AML-193 (cell line): ENCODE measurements around the gene GLIS1.

Experiments
- DNase-seq, 2 experiments: peaks; one replicate each; lab custom pipeline; 2025; lab: John Stamatoyannopoulos, UW

The GLIS1 gene

DNA sequence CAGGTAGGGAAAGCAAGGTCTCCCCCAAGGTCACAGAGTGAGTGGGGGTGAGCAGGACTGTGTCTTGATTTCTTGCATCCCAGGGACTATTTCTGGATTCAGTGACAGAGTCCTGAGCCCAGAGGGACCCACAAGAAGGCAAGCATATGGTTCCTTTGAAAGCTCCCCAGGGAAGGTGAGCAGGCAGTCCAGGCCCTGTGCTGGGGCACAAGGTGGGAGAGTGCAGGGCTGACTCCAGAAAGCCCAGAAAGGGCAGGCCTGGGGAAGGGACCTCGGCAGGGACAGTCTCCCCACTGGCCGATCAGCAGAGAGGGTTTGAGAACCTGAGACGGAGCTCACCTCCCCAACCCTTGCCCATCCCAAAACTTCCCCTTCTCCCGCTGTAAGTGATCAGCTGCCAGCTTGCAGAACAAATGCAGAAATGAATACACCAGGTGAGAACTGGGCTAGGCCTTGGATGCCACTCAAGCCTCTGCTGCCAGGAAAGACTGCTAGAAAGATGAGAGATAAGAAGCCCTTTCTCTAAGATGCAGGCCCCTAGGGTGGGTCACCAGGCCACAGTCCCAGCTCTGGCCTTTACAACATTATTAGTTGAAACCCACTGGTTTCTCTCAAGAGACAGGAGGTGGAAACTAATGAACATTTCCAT is 121.0 kb downstream of the GLIS1 start:
- DNase-seq = no peak

DNA sequence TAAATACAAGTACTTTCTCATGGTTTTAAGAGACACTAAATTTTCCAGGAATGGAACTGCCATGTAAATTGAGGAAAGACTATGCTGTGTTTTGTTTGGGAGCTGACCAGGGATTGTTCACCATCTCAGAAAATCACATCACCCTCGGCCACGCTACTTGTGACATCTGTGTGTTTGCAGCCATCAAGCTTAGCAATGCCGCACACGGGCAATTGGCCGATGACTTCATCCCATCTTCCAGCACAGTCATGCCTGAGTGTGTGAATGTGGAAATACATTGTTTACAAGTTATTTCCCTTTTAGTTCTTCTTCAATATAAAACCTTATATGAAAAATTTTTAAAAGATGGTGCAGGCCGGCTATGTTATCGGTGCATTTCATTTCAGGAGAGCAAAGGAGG is 121.6 kb downstream of the GLIS1 start:
- DNase-seq = no peak

DNA sequence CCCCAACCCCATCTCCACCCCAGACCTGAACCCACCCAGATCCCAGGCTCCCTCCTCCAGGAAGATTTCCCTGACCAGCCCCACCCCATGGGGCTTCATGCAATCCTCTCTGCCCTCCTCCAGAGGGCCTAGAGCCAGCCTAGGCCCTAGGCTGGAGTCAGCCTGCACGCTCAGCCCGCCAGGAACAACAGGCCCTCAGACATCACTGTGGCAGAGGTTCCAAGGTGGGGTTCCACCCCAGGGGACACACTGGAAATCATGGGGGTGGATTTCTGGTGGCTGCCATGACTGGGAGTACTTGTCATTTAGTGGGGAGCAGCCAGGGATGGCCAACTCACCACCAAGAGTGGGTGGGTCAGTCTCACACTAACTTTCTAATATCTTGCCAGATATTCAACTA is 122.0 kb downstream of the GLIS1 start:
- no peak for DNase-seq

DNA sequence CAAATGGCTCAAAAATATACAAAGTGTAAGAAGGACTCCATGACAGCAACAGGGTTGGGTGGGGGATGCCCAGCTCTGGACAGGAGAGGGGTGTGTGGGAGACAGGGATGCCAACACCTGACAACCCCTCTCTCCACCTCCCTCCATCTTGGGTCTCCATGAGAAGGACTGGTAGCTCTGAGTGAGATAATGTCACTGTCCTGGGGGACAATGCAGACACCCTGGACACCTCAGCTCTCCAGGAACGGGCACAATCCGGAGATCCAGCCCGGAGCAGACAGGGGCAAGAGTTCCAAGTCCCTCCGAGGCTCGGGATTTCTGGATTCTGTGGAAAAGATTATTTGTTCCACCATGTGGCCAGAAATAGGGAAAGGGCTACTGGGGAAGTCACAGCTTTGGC is 122.5 kb downstream of the GLIS1 start:
- no peak for DNase-seq

DNA sequence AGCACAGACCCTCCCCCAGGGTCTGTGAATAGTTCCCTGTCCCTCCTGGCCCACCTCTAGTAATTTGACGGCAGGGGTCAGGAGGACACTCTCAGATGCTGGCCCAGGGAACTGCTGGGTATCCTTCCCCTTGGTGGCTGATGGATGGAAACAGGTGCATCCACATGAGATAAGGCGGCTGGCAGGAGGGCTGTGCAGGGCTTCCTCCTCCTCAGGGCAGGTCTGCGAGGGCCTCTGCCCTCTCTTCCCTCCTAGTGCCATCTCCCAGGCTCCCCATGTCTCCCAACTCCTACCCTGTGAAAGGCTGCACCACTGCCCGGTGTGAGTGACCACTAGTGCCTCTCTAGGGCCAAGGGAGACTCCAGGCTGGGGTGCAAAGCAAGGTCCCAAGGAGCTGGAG is 123.9 kb downstream of the GLIS1 start:
- DNase-seq = no peak

DNA sequence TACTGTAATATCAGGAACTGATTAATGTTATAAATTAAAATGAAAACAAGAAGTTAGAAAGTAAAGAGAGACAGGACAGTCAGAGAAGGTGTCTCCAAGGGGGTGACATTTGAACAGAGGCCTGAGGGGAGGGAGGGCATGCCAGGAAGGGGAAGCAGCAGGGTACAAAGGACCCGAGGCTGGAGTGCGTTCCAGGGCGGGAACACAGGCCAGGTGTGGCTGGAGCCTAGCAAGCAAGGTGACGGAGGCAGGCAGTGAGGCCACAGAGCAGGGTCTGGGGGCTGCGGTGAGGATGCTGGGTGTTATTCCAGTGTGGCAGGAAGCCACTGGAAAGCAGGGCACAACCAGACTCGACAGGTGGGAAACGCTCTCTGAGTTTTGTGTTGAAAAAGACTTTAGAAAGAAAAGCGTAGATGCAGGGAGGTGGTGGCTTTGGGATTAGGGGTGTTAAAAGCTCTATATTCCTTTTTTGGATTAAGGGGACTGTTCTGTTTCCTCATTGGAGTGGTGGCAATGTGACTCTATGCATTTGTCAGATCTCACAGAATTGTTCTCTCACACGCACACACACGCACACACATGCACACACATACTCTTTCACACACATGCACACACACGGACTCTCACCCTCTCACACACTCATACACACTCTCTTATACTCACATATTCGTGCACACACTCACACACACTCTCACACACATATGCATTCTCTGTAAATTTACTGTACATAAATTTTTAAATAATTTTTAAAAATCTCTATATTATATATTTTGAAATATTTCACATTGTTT is 124.5 kb downstream of the GLIS1 start:
- no peak for DNase-seq

DNA sequence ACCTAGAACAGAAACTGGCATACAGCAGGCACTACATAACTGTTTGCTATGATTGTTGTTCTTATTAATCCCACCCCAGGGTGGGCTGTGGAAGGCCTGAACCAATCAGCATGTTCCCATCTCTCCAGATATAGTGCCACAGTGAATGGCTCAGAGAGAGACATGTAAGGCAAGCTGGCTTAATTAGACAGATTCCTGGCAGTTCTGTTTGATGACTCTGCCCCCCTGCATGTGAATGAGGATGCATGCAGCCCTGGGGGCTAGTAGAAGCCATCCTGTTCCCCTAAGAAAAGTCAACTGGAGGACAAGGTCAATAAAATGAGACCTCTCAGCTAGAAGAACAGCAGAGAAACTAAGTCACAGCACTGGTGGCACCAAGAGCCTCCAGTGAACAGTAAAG is 130.3 kb downstream of the GLIS1 start:
- DNase-seq = no peak

DNA sequence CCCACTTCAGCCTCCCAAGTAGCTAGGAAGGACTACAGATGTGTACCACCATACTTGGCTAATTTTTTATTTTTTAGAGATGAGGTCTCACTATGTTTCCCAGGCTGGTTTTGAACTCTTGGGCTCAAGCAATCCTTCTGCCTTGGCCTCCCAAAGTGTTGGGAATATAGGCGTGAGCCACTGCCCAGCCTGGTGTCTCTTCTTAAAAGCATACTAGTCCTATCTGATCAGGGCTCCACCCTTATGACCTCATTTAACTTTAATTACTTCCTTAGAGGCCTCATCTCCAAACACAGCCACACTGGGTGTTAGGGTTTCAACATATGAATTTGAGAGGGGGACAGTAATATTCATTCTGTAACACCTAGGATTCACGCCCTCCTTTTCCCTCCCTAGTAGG is 130.9 kb downstream of the GLIS1 start:
- DNase-seq = no peak

DNA sequence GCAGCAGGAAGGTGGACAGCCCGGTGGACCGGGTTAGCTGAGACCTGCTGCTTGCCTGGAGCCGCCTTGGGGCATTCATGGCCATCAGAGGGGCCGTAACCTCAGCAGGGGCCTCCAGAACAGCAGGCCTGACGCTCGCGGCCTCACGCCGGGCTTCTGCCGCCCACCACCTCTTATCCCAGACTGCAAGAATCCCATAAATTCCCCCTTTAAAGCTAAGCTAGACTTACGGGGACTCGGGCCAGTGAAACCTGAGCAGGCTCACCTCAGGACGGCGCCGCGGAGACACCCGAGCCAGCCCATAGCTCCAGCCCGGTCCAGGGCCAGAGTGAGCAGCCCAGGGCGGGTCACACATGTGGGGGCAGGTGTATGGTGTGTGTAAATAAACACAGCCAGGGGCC is 132.3 kb downstream of the GLIS1 start:
- no peak for DNase-seq

DNA sequence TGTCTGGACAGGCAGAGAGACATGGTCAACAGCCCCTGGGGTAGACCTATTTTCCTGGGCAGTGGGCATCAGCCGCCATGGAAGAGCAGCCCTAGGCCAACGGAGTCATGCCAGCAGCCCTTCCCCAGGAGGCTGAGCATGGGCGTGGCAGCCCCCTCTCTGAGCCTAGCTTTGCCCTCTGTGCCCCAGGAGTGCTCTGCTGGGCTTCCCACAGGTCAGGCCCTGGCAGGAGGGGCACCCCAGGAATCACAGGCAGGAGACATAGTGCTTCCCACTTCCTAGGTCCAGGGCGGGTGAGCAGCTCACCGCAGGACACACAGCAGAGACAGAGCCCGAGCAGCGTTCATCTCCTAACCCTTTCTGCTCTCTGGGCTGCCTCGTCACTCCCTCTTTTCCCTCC is 132.8 kb downstream of the GLIS1 start:
- no peak for DNase-seq

DNA sequence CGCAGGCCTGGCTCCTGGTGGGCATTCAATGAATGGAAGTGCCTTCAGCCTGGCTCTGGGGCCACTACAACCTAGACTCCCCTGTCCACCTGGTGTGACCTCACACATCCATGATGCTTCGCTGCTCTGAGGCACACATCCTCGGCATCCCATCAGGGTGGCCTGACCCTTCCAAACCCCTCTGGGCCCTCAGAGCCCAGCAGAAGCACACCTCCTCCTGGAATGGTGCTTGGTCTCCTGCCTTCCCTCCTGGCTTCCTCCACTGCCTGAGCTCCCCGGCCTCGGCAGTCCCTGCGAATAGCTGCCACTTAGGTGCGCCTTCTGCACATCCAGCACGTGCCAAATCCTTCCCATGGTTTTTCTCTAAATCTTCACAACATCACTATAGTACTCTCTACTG is 133.8 kb downstream of the GLIS1 start:
- no peak for DNase-seq

DNA sequence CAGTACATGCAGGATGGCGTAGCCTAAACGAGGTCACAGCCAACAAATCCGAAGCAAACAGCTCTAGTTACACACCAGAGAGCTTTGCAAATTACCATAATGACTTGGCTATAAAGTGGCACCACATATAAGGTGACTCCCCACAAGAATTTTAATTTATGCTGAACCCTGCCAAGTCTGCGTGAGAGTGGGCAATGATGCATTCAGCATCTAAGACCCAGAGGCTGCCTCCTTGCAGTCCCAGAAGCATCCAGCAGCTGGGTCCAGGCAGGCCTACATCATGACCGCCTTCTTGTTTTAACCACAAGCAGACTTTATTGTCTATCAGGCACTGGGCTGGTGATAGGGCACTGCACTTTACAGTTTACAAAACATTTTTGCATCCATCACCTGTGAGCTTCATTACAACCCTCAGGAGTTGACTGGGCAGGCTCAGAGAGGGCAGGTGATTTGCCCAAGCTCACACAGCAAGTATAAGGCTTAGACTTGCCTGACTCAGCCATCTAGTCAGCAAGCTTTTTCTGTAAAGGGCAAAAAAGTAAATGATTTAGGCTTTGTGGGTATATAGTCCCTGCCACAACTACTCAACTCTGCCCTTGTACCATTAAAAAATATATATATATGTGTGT is 134.6 kb downstream of the GLIS1 start:
- no peak for DNase-seq

DNA sequence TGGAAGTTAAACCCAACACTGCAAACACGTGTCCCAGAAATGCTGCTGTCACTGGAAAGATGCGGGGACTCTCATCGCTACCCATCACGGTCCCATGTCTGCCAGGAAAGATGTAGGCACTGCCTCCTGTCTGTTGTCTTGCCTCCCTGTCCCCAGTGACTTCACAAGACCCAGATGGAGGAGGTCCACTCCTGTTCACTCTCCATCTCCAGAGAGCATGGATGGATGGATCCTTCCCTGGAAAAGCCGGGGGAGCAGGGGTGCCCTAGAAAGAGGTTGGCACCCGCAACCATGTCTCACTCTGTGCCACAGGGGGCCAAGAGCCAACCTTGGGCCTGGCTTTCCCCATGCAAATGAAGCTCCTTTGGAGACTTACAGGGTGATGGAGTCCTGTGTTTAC is 135.5 kb downstream of the GLIS1 start:
- no peak for DNase-seq

DNA sequence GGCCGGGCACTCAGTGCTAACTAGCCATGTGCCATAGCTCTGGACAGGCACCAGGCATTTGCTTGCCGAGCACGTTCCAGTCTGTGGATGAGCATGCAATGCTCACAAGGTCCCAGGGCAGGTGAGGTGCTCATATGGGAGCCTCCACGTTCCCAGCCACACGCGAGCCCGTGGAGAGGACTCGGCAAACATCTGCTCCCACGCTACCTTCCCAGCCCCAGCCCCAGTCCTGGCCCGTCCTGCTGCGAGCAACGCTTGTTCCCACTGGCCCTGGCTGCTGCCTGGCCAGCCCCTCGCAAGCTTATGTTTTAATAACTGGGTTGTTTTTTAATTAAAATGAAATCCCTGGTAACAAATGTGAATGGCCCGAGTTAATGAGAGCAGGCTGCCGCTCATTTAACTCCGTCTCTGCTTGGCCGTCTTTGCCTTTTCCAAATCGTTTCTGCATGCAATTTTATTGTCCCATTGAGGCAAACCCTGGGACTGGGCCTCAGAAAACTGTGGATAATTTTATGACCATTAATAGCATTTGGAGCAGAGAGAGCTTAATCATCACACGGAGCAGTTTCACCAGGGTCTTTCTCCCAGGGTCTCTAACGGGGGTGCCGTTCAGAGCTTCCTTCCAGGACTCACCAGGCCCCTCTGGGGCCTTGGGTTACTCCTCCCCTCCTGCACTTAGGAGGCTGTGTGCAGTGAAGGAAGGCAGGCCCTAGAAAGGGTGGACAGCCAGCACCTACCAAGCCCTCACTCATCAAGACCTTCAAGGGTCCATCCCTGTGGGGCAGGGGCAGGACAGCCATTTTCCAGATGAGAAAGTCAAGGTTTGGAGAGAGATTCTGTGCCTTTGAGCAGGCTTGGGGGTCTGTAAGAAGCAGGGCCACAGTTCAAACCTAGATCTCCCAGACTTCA is 136.8 kb downstream of the GLIS1 start:
- DNase-seq = no peak

DNA sequence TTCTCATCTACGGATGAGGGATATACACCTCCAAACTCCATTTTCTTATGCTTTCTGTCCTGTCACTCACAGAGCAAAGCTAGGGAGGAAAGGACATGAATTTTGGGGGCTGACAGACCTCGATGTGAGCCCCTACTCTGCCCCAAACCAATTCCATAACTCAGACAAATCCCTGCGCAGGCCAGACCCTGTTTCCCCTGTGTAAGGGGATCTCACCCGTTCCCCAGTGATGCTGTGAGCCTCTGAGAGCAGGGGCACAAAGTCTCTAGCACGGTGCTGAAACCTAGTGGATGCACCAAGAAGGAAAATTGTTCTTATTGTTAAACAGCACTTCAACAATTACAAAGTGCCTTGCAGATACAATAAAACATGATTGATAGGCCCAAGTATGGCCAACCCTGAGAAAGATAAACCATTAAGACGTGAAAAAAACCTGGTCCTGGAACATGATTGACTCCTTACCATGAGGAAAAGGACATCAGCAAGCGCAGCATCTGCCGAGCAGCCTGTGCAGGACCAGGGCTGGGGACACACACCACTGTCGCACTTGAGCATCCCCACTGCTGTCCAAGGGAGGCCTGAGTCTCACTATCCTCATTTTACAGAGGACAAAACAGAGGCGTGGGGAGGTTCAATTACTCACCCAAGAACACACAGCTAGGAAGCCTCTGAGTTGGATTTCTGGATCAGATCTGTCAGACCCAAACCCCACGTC is 137.8 kb downstream of the GLIS1 start:
- DNase-seq = no peak

DNA sequence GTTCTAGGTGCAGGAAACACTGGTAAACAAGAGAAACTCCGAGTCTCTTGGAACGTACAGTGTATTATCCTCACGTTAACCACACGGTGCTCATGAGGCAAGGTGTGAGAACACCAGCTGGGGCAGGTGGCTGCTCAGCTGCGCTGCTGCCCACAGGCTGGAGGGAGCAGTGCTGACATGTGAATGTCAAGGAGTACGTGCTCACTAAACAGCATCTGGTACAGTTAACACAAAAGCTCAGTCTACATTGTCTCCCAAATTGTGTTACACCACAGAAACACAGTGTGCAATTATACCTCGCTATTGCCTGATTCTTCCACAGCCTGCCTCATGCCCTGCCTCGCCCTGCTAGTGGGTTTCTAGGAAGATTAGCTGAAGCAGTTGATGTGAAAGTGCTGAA is 138.4 kb downstream of the GLIS1 start:
- DNase-seq = no peak

DNA sequence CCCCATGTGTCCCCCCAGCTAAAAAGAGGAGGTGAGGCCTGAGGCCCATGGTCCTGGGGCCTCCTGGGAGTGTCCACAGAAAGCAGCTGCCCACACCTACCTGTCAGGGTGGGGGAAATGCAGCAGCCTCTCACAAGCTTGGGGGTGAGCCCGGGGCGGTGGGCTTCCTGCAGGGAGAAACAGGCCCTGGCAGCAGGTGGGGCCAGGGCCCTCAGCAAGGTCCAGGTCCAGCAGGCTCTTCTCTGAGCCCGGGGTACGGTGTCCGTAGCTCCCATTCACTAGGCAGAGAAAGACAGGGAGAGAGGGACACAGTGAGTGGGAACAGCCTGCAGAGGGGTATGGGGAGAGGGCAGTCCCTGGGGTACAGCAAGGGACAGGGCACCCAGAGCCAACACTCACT is 139.0 kb downstream of the GLIS1 start:
- DNase-seq = no peak

DNA sequence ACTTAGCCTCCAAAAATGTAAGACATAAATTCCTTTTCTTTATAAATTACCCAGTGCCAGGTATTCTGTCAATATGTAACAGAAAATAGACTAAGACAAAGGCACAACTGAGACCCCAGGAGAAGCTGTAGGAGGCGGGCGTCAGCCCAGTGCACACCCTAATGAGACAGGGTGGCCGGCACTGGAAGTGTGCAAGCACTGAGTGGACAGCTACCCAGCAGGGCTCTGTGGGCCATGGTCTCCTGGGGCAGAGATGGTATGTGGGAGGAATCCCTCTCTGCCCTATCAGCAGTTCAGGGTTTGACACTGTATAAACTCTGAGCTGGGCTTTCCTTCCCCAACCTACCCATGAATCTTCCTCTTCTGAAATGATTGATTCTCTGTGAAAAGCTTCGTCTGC is 139.5 kb downstream of the GLIS1 start:
- no peak for DNase-seq

DNA sequence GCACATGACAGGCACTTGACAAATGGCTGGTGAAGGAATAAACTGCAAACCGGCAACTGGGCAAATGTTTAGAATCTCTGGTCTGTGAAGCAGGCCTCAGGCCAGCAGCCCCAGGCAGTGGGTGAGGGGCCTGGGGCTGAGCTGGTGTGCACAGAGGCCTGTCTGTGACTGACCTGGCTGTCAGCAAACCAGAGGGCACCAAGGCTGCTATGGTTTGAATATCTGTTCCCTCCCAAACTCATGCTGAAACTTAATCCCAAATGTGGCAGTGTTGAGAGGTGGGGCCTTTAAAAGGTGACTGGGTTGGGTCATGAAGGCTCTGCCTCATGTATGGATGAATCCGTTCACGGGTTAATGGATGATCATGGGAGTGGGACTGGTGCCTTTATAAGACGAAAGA is 140.0 kb downstream of the GLIS1 start:
- DNase-seq = no peak

DNA sequence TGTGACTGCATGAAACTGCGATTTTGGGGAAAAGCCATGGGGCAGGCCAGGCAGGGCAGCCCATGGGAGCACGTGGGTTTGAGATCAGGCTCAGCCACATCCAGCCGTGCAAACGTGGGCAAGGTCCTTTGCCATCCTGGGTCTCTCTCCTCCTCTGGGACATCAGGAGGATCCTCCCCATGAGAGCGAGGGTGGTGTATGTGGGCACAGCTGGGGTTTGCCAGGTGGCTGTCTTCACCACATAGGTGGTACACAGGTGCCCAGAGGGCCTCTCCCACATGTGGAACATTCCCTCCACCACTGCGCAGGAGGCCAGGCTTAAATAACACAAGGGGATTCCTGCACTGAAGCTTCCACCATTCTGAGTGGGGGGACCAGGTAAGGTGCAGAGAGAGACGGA is 143.1 kb downstream of the GLIS1 start:
- DNase-seq = no peak

DNA sequence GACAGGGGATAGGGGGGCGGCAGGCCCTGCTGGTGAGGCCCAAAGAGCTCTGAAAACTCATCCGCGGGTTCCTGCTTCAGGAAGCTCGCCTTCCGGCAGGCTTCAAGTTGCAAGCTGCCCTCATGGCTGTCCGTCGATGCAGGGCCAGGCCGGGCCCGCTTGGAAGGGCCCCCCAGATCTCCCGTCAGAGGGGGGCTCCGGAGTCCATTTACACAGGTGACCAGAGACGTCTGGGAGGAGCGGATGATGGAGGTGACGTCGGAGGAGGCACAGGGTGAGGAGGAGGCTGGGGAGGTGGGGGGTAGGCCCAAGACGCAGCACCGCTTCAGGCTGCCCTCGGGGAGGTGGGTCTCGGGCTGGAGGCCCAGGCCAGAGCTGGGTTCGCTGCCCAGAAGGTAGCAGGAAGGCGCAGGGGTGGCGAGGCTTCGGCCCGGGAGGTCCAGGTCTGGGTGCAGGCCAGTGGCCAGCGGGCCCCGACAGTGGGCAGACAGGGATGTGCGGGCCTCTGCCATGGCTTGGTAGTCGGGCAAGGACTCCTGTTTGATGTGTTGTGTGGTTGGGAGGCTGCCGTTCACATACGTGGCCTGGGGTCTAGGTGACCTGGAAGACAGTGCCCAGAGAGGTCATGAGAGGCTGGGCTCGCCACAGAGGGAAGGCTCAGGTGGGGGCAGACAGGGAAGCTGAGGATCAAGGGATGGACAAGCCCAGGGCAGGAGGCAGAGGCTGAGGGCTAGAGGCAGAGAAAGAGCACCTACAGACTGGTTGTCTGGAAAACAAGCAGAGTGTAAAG is 144.4 kb downstream of the GLIS1 start:
- DNase-seq = no peak
